ENCODE measurements around the gene F10. TPM values are rescaled to one million over a fixed set of nuclear protein-coding genes. Genes with fewer than 3 reads are reported as not detected.
"Not testable (repeated sequence)": the region's sequence is repeated elsewhere in the genome, so short reads cannot be mapped to it uniquely, and the experiment has no call there.

Gene F10
- total RNA-seq, 2 experiments from 2014 or later: not detected

DNA sequence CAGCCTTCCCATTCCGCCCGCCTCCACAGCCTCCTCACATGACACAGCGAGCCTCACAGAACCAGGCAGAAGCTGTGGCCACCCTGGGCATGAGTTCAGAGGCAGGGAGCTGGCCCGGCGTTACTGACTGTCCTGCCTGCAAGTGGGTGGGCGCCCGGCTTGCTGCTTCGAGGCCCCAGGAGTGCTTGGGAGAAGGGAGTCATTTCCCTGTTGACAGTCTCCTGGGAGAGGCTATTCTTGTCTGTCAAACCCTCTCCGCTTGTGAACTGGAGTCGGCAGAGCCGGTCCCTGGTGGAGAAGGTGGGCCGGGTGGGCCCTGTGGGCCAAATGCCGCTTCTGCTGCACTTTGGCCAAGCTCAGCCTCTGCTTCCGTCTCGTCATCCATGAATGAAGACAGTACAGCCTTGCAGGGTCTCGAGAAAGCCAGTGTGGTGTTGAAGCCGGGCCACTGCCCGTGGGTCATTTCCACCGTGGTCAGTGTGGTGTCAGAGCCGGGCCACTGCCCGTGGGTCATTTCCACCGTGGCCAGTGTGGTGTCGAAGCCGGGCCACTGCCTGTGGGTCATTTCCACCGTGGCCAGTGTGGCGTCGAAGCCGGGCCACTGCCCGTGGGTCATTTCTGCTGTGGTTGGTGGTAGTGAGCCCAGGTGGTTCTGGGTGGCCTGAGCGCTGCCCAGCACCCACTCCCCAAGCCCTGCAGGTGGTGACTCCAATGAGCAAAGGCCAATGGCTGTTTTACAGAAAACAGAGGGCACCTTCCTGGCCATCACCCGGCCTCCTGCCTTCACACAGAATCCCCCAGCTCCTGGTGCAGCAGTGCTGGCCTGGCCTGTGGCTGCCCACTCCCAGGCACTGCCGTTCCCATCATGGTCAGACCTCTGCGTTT is 30.5 kb upstream of the F10 start:
- H3K9me3 Mint-ChIP-seq: no peaks in the 10 kb centered on the region
- no peak overlapping the region for H3K27ac Mint-ChIP-seq
- no peaks in the 10 kb centered on the region for H3K27me3 Mint-ChIP-seq
- no peaks in the 10 kb centered on the region for H3K36me3 Mint-ChIP-seq
- DNase-seq: no peak
- no peak overlapping the region for H3K4me3 Mint-ChIP-seq
- no peaks in the 10 kb centered on the region for H3K4me1 Mint-ChIP-seq

GRCh38 chr13:113092776-113093579 is 29.6 kb upstream of the F10 start:
- Mint-ChIP-seq H3K4me3 (no peak overlapping the region), H3K9me3 (no peaks in the 10 kb centered on the region), H3K27ac (no peak overlapping the region), H3K4me1 (no peaks in the 10 kb centered on the region), H3K27me3 (no peaks in the 10 kb centered on the region), H3K36me3 (no peaks in the 10 kb centered on the region)
- no peak for DNase-seq

GRCh38 chr13:113093580-113094409 is 28.8 kb upstream of the F10 start:
- Mint-ChIP-seq H3K36me3 (no peaks in the 10 kb centered on the region), H3K27me3 (no peaks in the 10 kb centered on the region), H3K4me3 (no peak overlapping the region), H3K4me1 (no peaks in the 10 kb centered on the region), H3K27ac (no peak overlapping the region), H3K9me3 (no peaks in the 10 kb centered on the region)
- DNase-seq: no peak

GRCh38 chr13:113094410-113094800 is 28.2 kb upstream of the F10 start:
- no peak for DNase-seq
- Mint-ChIP-seq H3K9me3 (no peaks in the 10 kb centered on the region), H3K4me3 (no peak overlapping the region), H3K27me3 (no peaks in the 10 kb centered on the region), H3K27ac (no peak overlapping the region), H3K4me1 (no peaks in the 10 kb centered on the region), H3K36me3 (no peaks in the 10 kb centered on the region)

DNA sequence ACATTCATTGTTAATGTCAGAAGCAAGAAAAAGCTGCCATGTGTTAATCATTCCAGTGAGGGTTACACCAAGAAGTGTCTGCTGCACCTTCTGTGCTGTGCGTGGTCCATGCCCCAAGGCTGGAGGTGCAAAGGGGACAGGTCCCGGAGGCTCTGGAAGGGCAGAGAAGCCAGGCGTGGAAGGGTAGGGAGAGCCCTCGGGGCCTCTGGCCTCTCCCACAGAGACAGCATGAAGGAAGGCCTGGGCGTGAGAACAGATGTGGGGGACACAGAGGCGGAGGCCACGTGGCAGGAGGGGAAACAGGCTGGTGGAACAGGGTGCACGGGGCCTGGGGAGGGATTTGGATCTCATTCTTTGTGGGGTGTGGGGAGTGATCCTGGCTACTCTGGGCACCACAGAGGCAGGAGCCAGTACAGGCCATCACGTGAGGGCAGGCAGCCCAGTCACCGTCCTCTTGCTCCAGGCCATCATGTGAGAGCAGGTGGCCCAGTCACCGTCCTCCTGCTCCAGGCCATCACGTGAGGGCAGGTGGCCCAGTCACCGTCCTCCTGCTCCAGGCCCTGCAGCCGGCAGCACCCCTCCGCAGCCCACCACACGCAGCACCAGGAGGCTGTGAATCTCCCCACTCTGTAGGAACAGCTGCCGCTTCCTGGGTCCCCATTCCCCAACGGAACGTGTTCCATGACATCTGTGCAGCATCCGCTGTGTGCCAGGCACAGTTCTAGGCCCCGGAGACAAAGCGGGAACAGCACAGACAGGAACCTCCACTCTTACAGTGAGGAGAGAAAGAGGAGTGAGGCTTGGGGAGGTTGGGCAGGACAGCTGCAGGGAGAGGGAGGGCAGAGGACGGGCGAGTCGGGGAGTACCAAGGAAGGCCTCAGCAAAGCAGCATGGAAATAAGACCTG is 27.2 kb upstream of the F10 start:
- Mint-ChIP-seq H3K36me3 (no peaks in the 10 kb centered on the region), H3K9me3 (no peaks in the 10 kb centered on the region), H3K4me1 (no peaks in the 10 kb centered on the region), H3K27me3 (no peaks in the 10 kb centered on the region), H3K27ac (no peak overlapping the region), H3K4me3 (no peak overlapping the region)
- DNase-seq: no peak

DNA sequence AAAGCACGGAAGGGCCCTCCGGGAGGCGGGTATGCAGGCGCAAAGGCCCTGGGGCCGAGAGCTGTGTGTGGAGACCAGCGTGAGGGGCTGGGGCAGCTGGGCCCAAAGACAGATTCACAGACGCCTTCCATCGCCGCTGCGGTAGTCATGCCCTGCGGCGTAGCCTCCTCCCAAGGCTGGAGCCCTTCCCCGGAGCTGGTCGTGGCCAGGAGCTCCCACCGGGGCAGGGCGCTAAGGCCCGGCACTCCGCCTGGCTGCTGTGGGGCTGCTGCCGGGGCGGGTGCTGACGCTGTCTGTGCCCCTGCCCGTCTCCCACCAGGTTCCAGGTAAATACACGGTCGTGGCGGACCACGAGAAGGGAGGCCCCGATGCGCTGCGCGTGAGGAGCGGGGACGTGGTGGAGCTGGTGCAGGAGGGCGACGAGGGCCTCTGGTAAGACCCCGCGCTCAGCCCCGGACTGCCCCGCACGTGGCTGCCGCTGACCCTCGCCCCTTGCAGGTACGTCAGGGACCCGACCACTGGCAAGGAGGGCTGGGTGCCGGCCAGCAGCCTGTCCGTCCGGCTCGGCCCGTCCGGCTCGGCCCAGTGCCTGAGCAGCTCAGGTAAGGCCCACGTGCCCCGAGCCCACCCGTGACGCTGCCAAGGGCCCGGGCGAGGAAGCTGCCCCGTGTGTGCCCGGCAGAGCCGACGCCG is 26.4 kb upstream of the F10 start:
- H3K9me3 Mint-ChIP-seq: no peaks in the 10 kb centered on the region
- H3K27me3 Mint-ChIP-seq: no peaks in the 10 kb centered on the region
- H3K36me3 Mint-ChIP-seq: no peaks in the 10 kb centered on the region
- no peaks in the 10 kb centered on the region for H3K4me1 Mint-ChIP-seq
- no peak overlapping the region for H3K27ac Mint-ChIP-seq
- no peak for DNase-seq
- no peak overlapping the region for H3K4me3 Mint-ChIP-seq

- Mint-ChIP-seq H3K4me3 (no peak overlapping the region), H3K4me1 (no peaks in the 10 kb centered on the region), H3K27me3 (no peaks in the 10 kb centered on the region), H3K27ac (no peak overlapping the region), H3K9me3 (no peaks in the 10 kb centered on the region), H3K36me3 (no peaks in the 10 kb centered on the region)
- DNase-seq: no peak
Measured at GRCh38 chr13:113096745-113097305, 25.8 kb upstream of the F10 start.

- Mint-ChIP-seq H3K9me3 (no peaks in the 10 kb centered on the region), H3K27me3 (no peaks in the 10 kb centered on the region), H3K4me3 (no peak overlapping the region), H3K4me1 (no peaks in the 10 kb centered on the region), H3K27ac (no peak overlapping the region), H3K36me3 (no peaks in the 10 kb centered on the region)
- DNase-seq: no peak
Measured at GRCh38 chr13:113097651-113098050, 24.9 kb upstream of the F10 start.

DNA sequence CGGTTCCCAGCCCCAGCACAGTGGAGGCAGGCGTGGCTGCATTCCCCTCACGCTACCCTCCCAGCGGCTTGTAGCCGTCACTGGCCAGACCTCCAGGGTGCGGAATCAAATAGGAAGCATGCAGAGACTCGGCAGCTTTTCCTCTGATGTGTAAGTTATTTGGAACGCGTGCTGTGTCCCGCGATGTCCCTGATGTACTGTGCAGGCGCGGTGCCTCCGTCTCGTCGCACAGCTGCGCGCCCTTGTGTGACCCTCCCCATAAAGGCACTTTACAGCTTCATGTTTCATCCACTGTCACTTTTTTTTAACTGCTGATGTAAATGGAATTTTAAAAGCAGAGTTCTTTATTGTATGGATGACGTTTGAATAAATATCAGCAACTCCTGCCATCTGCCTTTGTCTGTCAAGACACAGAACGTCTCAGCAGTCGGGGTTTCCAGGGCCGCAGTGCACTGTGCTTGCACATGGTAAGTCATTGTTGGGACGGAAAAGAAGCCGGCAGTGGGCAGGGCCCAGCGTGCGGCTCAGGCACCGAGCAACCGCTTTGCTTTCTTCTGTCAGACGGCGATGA is 24.4 kb upstream of the F10 start:
- DNase-seq: no peak
- Mint-ChIP-seq H3K4me1 (no peaks in the 10 kb centered on the region), H3K4me3 (no peak overlapping the region), H3K9me3 (no peaks in the 10 kb centered on the region), H3K27ac (no peak overlapping the region), H3K36me3 (no peaks in the 10 kb centered on the region), H3K27me3 (no peaks in the 10 kb centered on the region)

DNA sequence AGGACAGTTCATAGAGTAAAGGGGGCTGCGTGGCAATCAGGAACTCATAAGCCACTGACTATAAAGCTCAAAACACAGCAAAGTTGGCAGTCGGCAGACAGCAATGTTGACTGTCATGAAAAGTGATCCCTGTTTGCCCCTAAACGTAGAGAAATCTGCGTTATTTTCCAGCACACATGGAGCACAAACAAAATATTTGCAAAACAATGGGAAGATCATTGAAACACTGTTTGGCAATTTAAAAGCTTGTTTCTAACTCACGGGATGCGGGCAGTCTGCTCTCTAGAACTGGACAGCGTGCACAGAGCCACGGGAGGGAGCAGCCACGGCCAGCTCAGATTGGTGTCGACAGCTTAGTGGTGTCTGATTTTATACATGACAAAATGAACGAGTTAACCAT is 23.5 kb upstream of the F10 start:
- no peaks in the 10 kb centered on the region for H3K27me3 Mint-ChIP-seq
- no peaks in the 10 kb centered on the region for H3K4me1 Mint-ChIP-seq
- DNase-seq: no peak
- no peak overlapping the region for H3K27ac Mint-ChIP-seq
- H3K36me3 Mint-ChIP-seq: no peaks in the 10 kb centered on the region
- H3K9me3 Mint-ChIP-seq: no peaks in the 10 kb centered on the region
- no peak overlapping the region for H3K4me3 Mint-ChIP-seq

DNA sequence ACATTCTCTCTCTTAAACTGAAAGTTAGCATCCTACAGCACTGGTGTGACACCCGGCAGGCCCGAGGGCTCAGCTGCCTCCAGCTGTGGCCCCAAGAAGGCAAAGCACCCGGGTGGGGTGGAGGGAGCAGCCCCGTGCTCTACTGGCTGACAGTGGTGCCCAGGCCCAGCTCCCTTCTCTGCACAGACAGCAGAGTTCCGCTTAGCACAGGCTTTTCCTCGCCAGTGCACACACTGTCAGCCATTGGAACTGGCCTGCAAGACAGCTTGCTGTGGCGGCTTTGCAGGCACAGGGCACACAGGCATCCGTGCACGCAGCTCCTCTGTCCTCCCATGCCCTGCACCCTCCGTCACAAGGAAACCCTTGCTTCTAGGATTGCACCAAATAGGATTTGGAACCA is 20.3 kb upstream of the F10 start:
- not testable (repeated sequence) for H3K4me3 Mint-ChIP-seq, DNase-seq, H3K9me3 Mint-ChIP-seq, H3K27me3 Mint-ChIP-seq, H3K36me3 Mint-ChIP-seq, H3K4me1 Mint-ChIP-seq, H3K27ac Mint-ChIP-seq

DNA sequence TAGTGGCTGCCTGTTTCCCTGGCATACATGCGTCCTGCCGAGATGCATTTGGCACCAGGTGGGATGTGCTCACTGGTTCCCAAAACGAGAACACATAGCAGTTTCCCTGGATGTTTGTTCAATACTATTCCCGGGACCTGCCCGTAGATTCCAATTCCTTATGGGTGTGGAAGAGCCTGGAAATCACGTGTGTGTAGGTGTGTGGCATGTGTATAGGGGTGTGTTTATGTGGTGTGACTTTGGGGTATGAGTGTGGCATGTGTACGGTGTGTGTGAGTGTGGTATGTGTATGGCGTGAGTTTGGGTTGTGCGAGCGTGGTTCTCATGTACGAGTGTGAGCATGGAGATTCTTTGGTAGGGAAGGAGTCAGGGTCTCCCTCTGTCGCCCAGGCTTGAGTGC is 19.9 kb upstream of the F10 start:
- H3K36me3 Mint-ChIP-seq: peaks cover 3% of the 10 kb centered on the region
- no peaks in the 10 kb centered on the region for H3K4me1 Mint-ChIP-seq
- no peak overlapping the region for H3K4me3 Mint-ChIP-seq
- no peaks in the 10 kb centered on the region for H3K9me3 Mint-ChIP-seq
- H3K27ac Mint-ChIP-seq: no peak overlapping the region
- no peaks in the 10 kb centered on the region for H3K27me3 Mint-ChIP-seq
- DNase-seq: no peak

DNA sequence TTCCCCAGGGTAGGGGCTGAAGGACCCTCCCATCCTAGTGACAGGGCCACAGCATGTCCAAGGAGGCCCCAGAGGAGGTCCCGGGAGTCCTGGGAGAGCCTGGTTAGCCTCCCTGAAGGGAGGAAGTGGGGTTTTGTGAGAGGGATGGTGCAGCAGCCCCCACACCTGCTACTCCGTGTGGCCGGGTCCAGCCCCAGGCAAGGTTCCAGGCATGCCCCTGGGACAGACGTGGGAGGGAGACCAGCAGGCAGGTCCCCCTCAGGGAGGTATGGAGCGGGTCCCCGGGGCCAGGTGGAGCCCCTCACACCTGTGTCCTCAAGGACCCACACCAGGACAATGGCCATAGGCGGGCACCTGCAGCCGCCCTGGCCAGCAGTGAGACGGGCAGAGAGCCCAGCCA is 19.0 kb upstream of the F10 start:
- Mint-ChIP-seq H3K9me3 (no peaks in the 10 kb centered on the region), H3K4me3 (no peak overlapping the region), H3K36me3 (peaks cover 3% of the 10 kb centered on the region), H3K4me1 (no peaks in the 10 kb centered on the region), H3K27me3 (no peaks in the 10 kb centered on the region), H3K27ac (no peak overlapping the region)
- no peak for DNase-seq

Measured in activated naive CD8-positive, alpha-beta T cell treated with anti-CD3 and anti-CD28 coated beads for 36 hours (primary cell).